Activated naive CD8-positive, alpha-beta T cell treated with anti-CD3 and anti-CD28 coated beads, Interleukin-2, amount 50 U/mL, for 16 hours (primary cell): Measurements from ENCODE around the gene COL16A1.

ENCODE experiments used
- DNase-seq: peaks from one replicate; pipeline ENCODE4 v3.0.0-alpha.2; 2020; ENCODE audit warnings: low read depth, low spot score

COL16A1 gene

GRCh38 chr1:31706384-31707058 is 2.7 kb upstream of the COL16A1 start:
- DNase-seq = no peak

GRCh38 chr1:31705080-31705866 is 1.5 kb upstream of the COL16A1 start:
- no peak for DNase-seq

GRCh38 chr1:31704271-31705079 is 658 bp upstream of the COL16A1 start:
- DNase-seq = no peak

- no peak for DNase-seq
Observed at GRCh38 chr1:31702836-31703404, 897 bp downstream of the COL16A1 start.

- no peak for DNase-seq
Observed at GRCh38 chr1:31701091-31701736, 2.6 kb downstream of the COL16A1 start.

- DNase-seq = no peak
Observed at GRCh38 chr1:31700468-31701090, 3.2 kb downstream of the COL16A1 start.

- DNase-seq = no peak
Observed at GRCh38 chr1:31699341-31699891, 4.4 kb downstream of the COL16A1 start.

- no peak for DNase-seq
Observed at GRCh38 chr1:31697369-31697984, 6.3 kb downstream of the COL16A1 start.

- no peak for DNase-seq
Observed at GRCh38 chr1:31696242-31696641, 7.6 kb downstream of the COL16A1 start.

- DNase-seq = no peak
Observed at GRCh38 chr1:31695327-31695726, 8.5 kb downstream of the COL16A1 start.

- no peak for DNase-seq
Observed at GRCh38 chr1:31694964-31695313, 8.9 kb downstream of the COL16A1 start.

- no peak for DNase-seq
Observed at GRCh38 chr1:31694069-31694963, 9.5 kb downstream of the COL16A1 start.

GRCh38 chr1:31693231-31693630 is 10.6 kb downstream of the COL16A1 start:
- no peak for DNase-seq

- no peak for DNase-seq
Observed at GRCh38 chr1:31691951-31692350, 11.9 kb downstream of the COL16A1 start.

- no peak for DNase-seq
Observed at GRCh38 chr1:31691446-31691845, 12.4 kb downstream of the COL16A1 start.

GRCh38 chr1:31690921-31691320 is 12.9 kb downstream of the COL16A1 start:
- DNase-seq = no peak

GRCh38 chr1:31689854-31690253 is 14.0 kb downstream of the COL16A1 start:
- no peak for DNase-seq

GRCh38 chr1:31689379-31689778 is 14.4 kb downstream of the COL16A1 start:
- DNase-seq = no peak

- no peak for DNase-seq
Observed at GRCh38 chr1:31688233-31688918, 15.4 kb downstream of the COL16A1 start.
